Measurements from ENCODE around the gene VAV3.
A peak's percentile ranks its signal among the peaks of the same experiment; 100 is the strongest.

VAV3 gene

GRCh38 chr1:107552781-107553180 lies 412.2 kb downstream of the VAV3 start:
- no peak for DNase-seq

- DNase-seq, result no peak
These were observed 413.5 kb downstream of the VAV3 start for GRCh38 chr1:107551456-107551855.

GRCh38 chr1:107550358-107550757 lies 414.6 kb downstream of the VAV3 start:
- no peak for DNase-seq

GRCh38 chr1:107549152-107549810 lies 415.7 kb downstream of the VAV3 start:
- no peak for DNase-seq

GRCh38 chr1:107548276-107548675 lies 416.7 kb downstream of the VAV3 start:
- DNase-seq, result no peak

GRCh38 chr1:107547363-107548155 lies 417.4 kb downstream of the VAV3 start:
- DNase-seq, result no peak

GRCh38 chr1:107546576-107546975 lies 418.4 kb downstream of the VAV3 start:
- no peak for DNase-seq

GRCh38 chr1:107545879-107546278 lies 419.1 kb downstream of the VAV3 start:
- DNase-seq, result no peak

GRCh38 chr1:107545056-107545577 lies 419.9 kb downstream of the VAV3 start:
- no peak for DNase-seq

GRCh38 chr1:107544285-107544684 lies 420.7 kb downstream of the VAV3 start:
- no peak for DNase-seq

GRCh38 chr1:107541412-107541811 lies 423.6 kb downstream of the VAV3 start:
- no peak for DNase-seq

- DNase-seq, result no peak
These were observed 426.5 kb downstream of the VAV3 start for GRCh38 chr1:107538502-107538901.

GRCh38 chr1:107536266-107536665 lies 428.7 kb downstream of the VAV3 start:
- no peak for DNase-seq

GRCh38 chr1:107535091-107535490 lies 429.9 kb downstream of the VAV3 start:
- DNase-seq, result no peak

GRCh38 chr1:107534632-107535031 lies 430.3 kb downstream of the VAV3 start:
- DNase-seq, result no peak

- DNase-seq, result no peak
These were observed 431.5 kb downstream of the VAV3 start for GRCh38 chr1:107533436-107533835.

- no peak for DNase-seq
These were observed 432.7 kb downstream of the VAV3 start for GRCh38 chr1:107532318-107532717.

GRCh38 chr1:107531065-107531908 lies 433.7 kb downstream of the VAV3 start:
- DNase-seq, result no peak

GRCh38 chr1:107530543-107530942 lies 434.4 kb downstream of the VAV3 start:
- DNase-seq, result no peak

- DNase-seq, result peak; percentile 44
These were observed 435.4 kb downstream of the VAV3 start for GRCh38 chr1:107529511-107530149.

- no peak for DNase-seq
These were observed 438.3 kb downstream of the VAV3 start for GRCh38 chr1:107526524-107527198.

GRCh38 chr1:107525961-107526360 lies 439.0 kb downstream of the VAV3 start:
- no peak for DNase-seq

All from activated CD4-positive, alpha-beta T cell treated with anti-CD3 and anti-CD28 coated beads, Interleukin-2, Interleukin-6, amounts not matched to agents 100 ng/mL and 50 ng/mL, durations not matched to agents 16 hours and 8 hours (primary cell).